ENCODE data around the gene SDK1.

Gene SDK1

GRCh38 chr7:4010061-4010605 is 709.1 kb downstream of the SDK1 start:
- no peak for DNase-seq (ENCODE audit: low read depth in 3 of 3, low spot score in 1 of 3)

GRCh38 chr7:4010923-4011656 is 710.0 kb downstream of the SDK1 start:
- no peak for DNase-seq (ENCODE audit: low read depth in 3 of 3, low spot score in 1 of 3)

GRCh38 chr7:4013793-4014192 is 712.7 kb downstream of the SDK1 start:
- no peak for DNase-seq (ENCODE audit: low read depth in 3 of 3, low spot score in 1 of 3)

- DNase-seq (ENCODE audit: low read depth in 3 of 3, low spot score in 1 of 3): no peak
These were observed 713.4 kb downstream of the SDK1 start for GRCh38 chr7:4014346-4015050.

GRCh38 chr7:4015371-4015770 is 714.3 kb downstream of the SDK1 start:
- no peak for DNase-seq (ENCODE audit: low read depth in 3 of 3, low spot score in 1 of 3)

GRCh38 chr7:4015996-4016395 is 714.9 kb downstream of the SDK1 start:
- no peak for DNase-seq (ENCODE audit: low read depth in 3 of 3, low spot score in 1 of 3)

- no peak for DNase-seq (ENCODE audit: low read depth in 3 of 3, low spot score in 1 of 3)
These were observed 716.0 kb downstream of the SDK1 start for GRCh38 chr7:4017081-4017480.

GRCh38 chr7:4017785-4018184 is 716.7 kb downstream of the SDK1 start:
- no peak for DNase-seq (ENCODE audit: low read depth in 3 of 3, low spot score in 1 of 3)

GRCh38 chr7:4018601-4019316 is 717.7 kb downstream of the SDK1 start:
- DNase-seq (ENCODE audit: low read depth in 3 of 3, low spot score in 1 of 3): no peak

GRCh38 chr7:4020086-4020485 is 719.0 kb downstream of the SDK1 start:
- no peak for DNase-seq (ENCODE audit: low read depth in 3 of 3, low spot score in 1 of 3)

- DNase-seq (ENCODE audit: low read depth in 3 of 3, low spot score in 1 of 3): no peak
These were observed 720.4 kb downstream of the SDK1 start for GRCh38 chr7:4021413-4021812.

GRCh38 chr7:4022265-4022664 is 721.2 kb downstream of the SDK1 start:
- no peak for DNase-seq (ENCODE audit: low read depth in 3 of 3, low spot score in 1 of 3)

- no peak for DNase-seq (ENCODE audit: low read depth in 3 of 3, low spot score in 1 of 3)
These were observed 722.5 kb downstream of the SDK1 start for GRCh38 chr7:4023502-4023901.

GRCh38 chr7:4024133-4024532 is 723.1 kb downstream of the SDK1 start:
- DNase-seq (ENCODE audit: low read depth in 3 of 3, low spot score in 1 of 3): no peak

GRCh38 chr7:4024806-4025205 is 723.8 kb downstream of the SDK1 start:
- no peak for DNase-seq (ENCODE audit: low read depth in 3 of 3, low spot score in 1 of 3)

GRCh38 chr7:4025210-4025609 is 724.2 kb downstream of the SDK1 start:
- no peak for DNase-seq (ENCODE audit: low read depth in 3 of 3, low spot score in 1 of 3)

- DNase-seq (ENCODE audit: low read depth in 3 of 3, low spot score in 1 of 3): no peak
These were observed 724.9 kb downstream of the SDK1 start for GRCh38 chr7:4025694-4026615.

GRCh38 chr7:4026941-4027486 is 726.0 kb downstream of the SDK1 start:
- DNase-seq (ENCODE audit: low read depth in 3 of 3, low spot score in 1 of 3): no peak

- DNase-seq (ENCODE audit: low read depth in 3 of 3, low spot score in 1 of 3): no peak
These were observed 727.2 kb downstream of the SDK1 start for GRCh38 chr7:4028221-4028620.

GRCh38 chr7:4029941-4030340 is 728.9 kb downstream of the SDK1 start:
- no peak for DNase-seq (ENCODE audit: low read depth in 3 of 3, low spot score in 1 of 3)
